HG02852 (cell line): ENCODE data around the gene TMEM240.
"Not testable (repeated sequence)": the region's sequence is repeated elsewhere in the genome, so short reads cannot be mapped to it uniquely, and the experiment has no call there.

ENCODE experiments used
- ATAC-seq: cut with Tn5 transposase; IDR thresholded peaks from one replicate; pipeline ENCODE4 v1.9.1; 2021; ENCODE audit warnings: mild to moderate bottlenecking, moderate library complexity; ENCODE audit not compliant: unreplicated experiment

TMEM240 gene

GRCh38 chr1:1558591-1558990 lies 18.2 kb upstream of the TMEM240 start:
- no peak for ATAC-seq

DNA sequence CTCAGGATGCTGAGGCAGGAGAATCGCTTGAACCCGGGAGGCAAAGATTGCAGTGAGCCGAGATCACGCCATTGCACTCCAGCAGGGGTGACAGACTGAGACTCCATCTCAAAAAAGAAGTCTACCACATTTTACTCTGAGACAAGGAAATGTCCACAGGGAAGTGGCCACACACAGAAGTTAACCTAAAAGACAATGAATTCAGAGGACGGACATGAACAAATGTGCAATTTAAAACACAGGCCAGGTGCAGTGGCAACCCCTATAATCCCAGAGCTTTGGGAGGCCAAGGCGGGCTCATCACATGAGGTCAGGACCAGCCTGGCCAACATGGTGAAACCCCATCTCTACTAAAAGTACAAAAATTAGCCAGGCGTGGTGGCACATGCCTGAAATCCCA lies 17.3 kb upstream of the TMEM240 start:
- ATAC-seq: not testable (repeated sequence)

DNA sequence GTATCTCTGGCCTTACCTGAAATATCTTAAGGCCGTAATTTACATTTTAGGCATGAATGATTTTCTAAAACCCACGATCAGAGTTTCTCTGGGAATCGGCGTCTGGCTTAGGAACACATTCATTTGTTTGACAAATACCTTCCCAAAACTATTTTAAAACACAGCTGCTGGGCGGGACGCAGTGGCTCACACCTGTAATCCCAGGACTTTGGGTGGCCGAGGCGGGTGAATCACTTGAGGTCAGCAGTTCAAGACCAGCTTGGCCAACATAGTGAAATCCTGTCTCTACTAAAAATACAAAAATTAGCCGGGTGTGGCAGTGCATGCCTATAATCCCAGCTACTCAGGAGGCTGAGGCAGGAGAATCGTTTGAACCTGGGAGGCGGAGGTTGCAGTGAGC lies 16.5 kb upstream of the TMEM240 start:
- not testable (repeated sequence) for ATAC-seq

GRCh38 chr1:1556505-1556904 lies 16.1 kb upstream of the TMEM240 start:
- ATAC-seq: no peak

DNA sequence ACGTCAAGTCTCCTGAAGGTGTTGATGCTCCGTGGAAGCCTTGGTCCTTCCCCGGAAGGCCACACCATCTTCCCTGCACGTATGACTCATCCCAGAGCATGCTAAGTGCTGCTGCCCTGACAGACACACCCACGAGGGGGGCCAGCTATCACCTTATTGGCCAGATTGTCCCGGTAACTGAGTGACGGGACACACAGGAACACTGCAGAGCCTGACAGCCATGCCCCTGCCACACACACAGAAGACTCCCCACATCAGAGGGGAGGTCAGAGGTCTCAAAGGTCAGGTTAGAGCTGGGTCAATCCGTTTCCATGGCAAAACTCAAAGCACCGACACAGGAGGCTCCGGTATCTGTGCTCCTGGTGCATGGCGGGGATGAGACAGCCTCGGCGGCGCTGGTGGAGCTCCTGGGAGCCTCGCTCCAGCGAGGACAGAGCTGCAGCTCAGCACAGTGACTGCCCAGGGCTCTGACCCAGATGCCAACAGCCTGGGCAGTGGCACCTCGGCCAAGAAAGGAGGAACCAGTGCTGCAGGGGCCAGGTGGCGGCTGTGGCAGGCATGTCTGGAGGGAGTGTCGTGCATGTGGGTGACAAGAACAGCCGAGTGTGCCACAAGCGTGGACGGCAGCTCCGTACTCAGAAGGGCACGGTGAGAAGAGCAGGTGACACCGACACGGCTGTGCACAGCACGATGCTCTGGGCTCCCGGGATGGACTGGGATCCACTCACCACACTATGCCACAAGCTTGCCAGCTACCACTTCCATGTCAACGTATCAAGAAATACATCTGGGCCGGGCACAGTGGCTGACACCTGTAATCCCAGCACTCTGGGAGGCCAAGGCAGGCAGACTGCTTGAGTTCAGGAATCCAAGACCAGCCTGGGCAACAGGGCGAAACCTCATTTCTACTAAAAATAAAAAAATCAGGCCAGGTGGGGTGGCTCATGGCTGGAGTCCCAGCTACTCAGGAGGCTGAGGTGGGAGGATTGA lies 14.8 kb upstream of the TMEM240 start:
- ATAC-seq: no peak

- no peak for ATAC-seq
These were observed 14.1 kb upstream of the TMEM240 start for GRCh38 chr1:1554550-1554925.

DNA sequence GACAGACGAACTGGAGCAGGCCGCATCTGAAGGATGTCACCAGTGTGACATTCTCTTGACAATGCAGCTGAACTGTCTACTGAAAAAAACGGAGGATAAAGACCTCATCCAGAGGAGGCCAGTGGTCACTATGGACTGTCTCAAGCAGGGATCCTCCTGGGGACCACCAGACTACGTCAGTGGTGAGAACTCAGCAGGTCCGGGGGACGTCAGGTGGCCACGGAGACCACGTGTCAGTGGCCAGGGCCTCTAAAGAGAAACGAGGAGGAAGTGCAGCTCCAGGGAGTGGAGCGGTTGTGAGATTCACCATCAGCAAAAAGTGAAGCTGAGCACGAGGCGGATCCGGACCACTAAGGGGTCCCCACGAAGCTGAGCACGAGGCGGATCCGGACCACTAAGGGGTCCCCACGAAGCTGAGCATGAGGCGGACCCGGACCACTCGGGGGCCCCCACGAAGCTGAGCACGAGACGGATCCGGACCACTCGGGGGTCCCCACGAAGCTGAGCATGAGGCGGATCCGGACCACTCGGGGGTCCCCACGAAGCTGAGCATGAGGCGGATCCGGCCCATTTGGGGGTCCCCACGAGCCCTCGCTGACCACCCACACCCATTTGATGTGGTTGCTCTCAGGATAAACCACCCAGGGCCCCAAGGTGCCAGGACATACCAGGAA lies 13.5 kb upstream of the TMEM240 start:
- no peak for ATAC-seq

- no peak for ATAC-seq
These were observed 11.8 kb upstream of the TMEM240 start for GRCh38 chr1:1552263-1552639.

- ATAC-seq: no peak
These were observed 11.3 kb upstream of the TMEM240 start for GRCh38 chr1:1551524-1552262.

- no peak for ATAC-seq
These were observed 10.4 kb upstream of the TMEM240 start for GRCh38 chr1:1550591-1551432.

DNA sequence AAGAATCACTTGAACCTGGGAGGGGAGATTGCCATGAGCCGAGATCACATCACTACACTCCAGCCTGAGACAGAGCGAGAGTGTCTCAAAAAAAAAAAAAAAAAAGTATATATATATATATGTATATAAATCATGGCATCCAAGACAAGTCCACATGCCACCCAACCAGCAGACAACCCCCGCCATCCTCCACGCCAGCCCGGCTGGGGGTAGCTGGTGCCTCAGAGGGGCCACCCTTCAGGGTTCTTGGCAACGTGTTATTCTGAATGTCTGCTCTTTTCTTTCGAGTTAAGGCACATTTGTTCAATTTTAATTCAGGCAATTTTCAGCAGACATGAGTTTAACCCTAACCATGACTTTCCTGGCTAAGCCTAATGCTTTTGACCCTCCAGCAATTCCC lies 9.7 kb upstream of the TMEM240 start:
- no peak for ATAC-seq

DNA sequence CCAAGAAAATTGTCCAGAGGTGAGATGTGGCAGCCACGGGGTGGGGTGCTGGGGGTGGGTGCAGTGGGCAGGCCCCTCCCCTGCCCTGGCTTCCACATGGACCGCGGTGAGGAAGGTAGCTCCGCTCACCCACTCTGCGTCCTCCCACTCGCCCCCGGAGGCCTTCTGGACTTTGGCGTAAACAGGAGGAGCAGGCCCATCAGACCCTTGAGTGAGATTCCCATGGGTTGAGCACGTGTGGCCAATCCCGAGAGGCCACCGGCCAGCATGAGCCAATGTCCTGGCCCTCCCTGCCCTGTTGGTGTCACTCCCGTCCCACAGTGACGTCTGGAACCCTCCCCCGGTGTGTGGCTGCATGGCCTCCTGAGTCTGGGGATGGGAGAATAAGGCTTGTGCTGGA lies 8.2 kb upstream of the TMEM240 start:
- no peak for ATAC-seq

DNA sequence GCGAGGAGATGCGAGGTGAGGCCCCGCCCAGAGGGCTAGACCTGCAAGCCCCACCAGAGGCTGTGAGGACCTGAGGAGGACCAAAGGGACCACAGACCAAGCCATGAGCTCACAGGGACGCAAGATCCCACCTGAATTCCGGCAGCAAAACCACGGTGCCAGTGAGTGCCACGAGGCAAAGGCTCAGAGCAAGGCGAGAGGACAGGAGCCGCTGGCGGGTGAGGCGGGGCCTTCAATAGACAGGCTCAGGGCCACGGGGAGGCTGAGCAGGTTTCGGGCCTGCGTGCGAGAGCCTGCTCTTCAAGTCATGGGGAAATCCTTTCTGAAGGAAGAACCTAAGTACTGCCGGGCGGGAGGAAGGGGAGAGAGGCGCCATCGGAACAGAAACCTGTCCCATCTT lies 7.1 kb upstream of the TMEM240 start:
- ATAC-seq: no peak

DNA sequence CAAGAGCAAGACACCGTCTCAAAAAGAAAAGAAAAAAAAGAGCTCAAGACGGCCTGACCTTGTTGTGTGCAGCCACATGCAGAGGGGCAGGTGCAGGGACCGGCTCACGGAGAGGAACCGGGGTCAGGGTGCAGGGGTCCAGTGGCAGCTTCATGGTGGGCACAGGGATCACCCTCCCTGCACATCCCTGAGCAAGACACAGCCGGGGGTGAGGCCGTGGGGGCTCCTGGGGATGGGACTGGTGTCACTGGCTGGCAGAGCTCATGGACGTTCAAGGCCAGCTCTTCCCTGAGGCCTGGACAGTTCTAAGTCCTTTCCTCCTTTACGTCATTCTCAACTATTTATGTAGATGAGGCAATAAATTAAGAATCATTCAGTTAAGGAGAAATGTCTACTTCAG lies 6.6 kb upstream of the TMEM240 start:
- no peak for ATAC-seq

- ATAC-seq: no peak
These were observed 5.7 kb upstream of the TMEM240 start for GRCh38 chr1:1545946-1546737.

DNA sequence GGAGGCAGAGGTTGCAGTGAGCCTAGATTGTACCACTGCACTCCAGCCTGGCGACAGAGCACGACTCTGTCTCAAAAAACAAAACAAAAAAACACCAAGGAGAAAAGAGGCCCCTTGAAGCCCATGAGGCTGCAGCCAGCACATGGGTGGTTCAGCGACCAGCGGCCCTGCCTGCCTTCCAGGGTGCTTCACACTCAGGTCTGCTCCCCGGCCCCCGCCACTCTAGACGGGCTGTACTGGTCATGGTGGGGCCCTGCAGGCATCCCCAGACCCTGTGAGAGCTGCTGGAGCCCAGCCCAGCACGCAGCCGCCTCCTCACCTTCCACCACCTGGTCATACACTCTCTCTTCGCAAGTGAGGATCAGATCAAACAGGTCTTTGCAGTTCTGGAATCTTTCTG lies 4.1 kb upstream of the TMEM240 start:
- ATAC-seq: no peak

DNA sequence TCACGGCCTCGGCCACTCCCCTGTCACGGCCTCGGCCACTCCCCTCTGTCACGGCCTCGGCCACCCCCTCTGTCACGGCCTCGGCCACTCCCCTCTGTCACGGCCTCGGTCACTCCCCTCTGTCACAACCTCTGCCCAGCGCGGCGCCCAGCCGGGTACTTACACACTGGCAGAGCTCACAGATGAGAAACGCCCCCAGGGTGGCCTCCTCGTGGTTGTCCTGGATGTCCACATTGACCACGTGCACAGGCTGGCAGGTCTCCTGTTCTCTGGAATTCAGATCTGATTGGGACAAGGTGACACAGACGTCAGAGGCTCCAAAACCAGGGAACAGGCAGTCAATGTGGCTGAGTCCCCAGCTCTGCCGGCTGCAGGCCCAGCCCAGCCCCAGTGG lies 3.3 kb upstream of the TMEM240 start:
- ATAC-seq: no peak

DNA sequence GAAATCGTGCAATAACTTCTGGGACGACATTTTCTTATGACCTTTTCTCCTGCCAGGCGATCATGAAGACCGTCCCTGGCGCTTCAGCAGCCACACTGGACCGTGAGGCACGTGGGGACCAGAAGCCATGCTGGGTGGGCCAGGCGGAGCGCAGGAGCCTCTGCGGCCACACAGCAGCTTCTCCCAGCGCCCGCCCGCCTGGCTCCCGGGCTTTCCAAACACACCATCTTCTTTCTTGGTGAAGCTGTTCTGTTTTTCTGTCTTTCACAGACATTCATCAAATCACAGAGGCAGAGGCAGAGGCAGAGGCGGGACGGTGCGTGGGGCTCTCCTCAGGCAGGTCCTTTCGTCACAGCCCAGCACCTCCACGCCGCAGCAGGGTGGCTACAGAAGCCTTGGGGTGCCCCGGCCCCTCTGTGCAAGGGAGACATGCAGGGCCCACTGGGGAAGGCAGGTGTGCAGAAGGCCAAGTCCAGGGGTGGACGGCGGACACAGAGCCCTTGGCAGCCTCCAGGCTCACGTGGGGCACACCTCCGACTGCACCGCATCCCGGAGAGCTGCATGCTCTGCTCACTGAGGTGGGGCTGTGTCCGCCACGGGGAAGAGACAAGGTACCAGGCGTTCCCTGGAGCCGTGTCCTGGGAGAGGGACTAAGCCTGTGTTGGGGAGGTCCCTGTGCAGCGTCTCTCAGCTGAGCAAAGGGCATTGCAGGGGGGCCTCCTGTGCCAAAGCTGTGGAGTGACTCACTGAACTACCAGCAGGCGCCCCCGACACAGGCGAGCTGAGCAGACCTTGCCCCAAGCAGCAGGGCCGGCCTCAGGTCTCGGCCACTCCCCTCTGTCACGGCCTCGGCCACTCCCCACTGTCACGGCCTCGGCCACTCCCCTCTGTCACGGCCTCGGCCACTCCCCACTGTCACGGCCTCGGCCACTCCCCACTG lies 2.6 kb upstream of the TMEM240 start:
- no peak for ATAC-seq
